SIG-M5 treated with dmso at 0.1 percent for 504 hours (cell line): ENCODE data around the gene ING2.

ENCODE experiments used
- DNase-seq: peaks from one replicate; lab custom pipeline; 2025; ENCODE audit not compliant: unreplicated experiment; lab: John Stamatoyannopoulos, UW

Gene ING2

GRCh38 chr4:183499389-183499788, 5.5 kb upstream of the ING2 start:
- DNase-seq = no peak

GRCh38 chr4:183499801-183500200, 5.1 kb upstream of the ING2 start:
- DNase-seq = peak; percentile 28

GRCh38 chr4:183503497-183504063, 1.3 kb upstream of the ING2 start:
- peak; percentile 36 for DNase-seq

GRCh38 chr4:183504064-183504929, 561 bp upstream of the ING2 start:
- peak; percentile 92 for DNase-seq

GRCh38 chr4:183505611-183506388, 942 bp downstream of the ING2 start:
- peak; percentile 51 for DNase-seq

- DNase-seq = no peak
Measured at GRCh38 chr4:183506389-183506735, 1.5 kb downstream of the ING2 start.

GRCh38 chr4:183507925-183508696, 3.3 kb downstream of the ING2 start:
- no peak for DNase-seq

GRCh38 chr4:183508697-183509335, 4.0 kb downstream of the ING2 start:
- DNase-seq = no peak

- DNase-seq = no peak
Measured at GRCh38 chr4:183515411-183515810, 10.6 kb downstream of the ING2 start.

- no peak for DNase-seq
Measured at GRCh38 chr4:183517194-183517593, 12.3 kb downstream of the ING2 start.

GRCh38 chr4:183517781-183518180, 12.9 kb downstream of the ING2 start:
- no peak for DNase-seq

GRCh38 chr4:183522821-183523220, 18.0 kb downstream of the ING2 start:
- no peak for DNase-seq

- no peak for DNase-seq
Measured at GRCh38 chr4:183527326-183527725, 22.5 kb downstream of the ING2 start.

GRCh38 chr4:183532821-183533220, 28.0 kb downstream of the ING2 start:
- DNase-seq = no peak

- DNase-seq = no peak
Measured at GRCh38 chr4:183533698-183534097, 28.8 kb downstream of the ING2 start.

- no peak for DNase-seq
Measured at GRCh38 chr4:183540410-183541009, 35.7 kb downstream of the ING2 start.

GRCh38 chr4:183541010-183541751, 36.3 kb downstream of the ING2 start:
- no peak for DNase-seq

GRCh38 chr4:183541752-183542040, 36.8 kb downstream of the ING2 start:
- DNase-seq = no peak

GRCh38 chr4:183543435-183543834, 38.6 kb downstream of the ING2 start:
- DNase-seq = no peak

GRCh38 chr4:183544109-183544508, 39.3 kb downstream of the ING2 start:
- no peak for DNase-seq
